GM23248 (cell line): ENCODE data around the gene NSUN7. TPM values are rescaled to one million over a fixed set of nuclear protein-coding genes. Genes with fewer than 3 reads are reported as not detected.

ENCODE experiments used
- DNase-seq: peaks from one replicate; pipeline ENCODE4 v3.0.0-alpha.2; 2015
- H2AFZ ChIP-seq: fragments of 200-600 bp; sonication (generic); 2 replicates; pipeline ENCODE4 v1.6.1; 2016; ENCODE audit warnings: antibody characterized with exemption
- H3F3A ChIP-seq: fragments of 200-600 bp; sonication (generic); 2 replicates; pipeline ENCODE4 v1.6.1; 2016; ENCODE audit warnings: mild to moderate bottlenecking, antibody characterized with exemption, mixed run types; ENCODE audit not compliant: insufficient read depth
- H3K27ac ChIP-seq: fragments of 200-600 bp; sonication (generic); 2 replicates; pipeline ENCODE4 v1.5.1; 2016; ENCODE audit warnings: mild to moderate bottlenecking
- H3K27me3 ChIP-seq: fragments of 200-600 bp; sonication (generic); replicated peaks from 2 replicates; pipeline ENCODE4 v1.6.1; 2016; ENCODE audit warnings: mild to moderate bottlenecking; ENCODE audit not compliant: insufficient read depth
- H3K36me3 ChIP-seq: fragments of 200-600 bp; sonication (generic); 2 replicates; pipeline ENCODE4 v1.6.1; 2016; ENCODE audit warnings: low read depth, mild to moderate bottlenecking
- H3K4me1 ChIP-seq: fragments of 200-600 bp; sonication (generic); 2 replicates; pipeline ENCODE4 v1.6.1; 2016; ENCODE audit warnings: mild to moderate bottlenecking; ENCODE audit not compliant: insufficient read depth
- H3K4me2 ChIP-seq: fragments of 200-600 bp; sonication (generic); one replicate; pipeline ENCODE4 v1.6.1; 2016; ENCODE audit warnings: mild to moderate bottlenecking; ENCODE audit not compliant: unreplicated experiment
- H3K4me3 ChIP-seq: fragments of 200-600 bp; sonication (generic); 2 replicates; pipeline ENCODE4 v1.5.1; 2016; ENCODE audit warnings: mild to moderate bottlenecking
- H3K79me2 ChIP-seq: fragments of 200-600 bp; sonication (generic); 2 replicates; pipeline ENCODE4 v1.6.1; 2016; ENCODE audit warnings: mild to moderate bottlenecking; ENCODE audit not compliant: insufficient read depth
- H3K9ac ChIP-seq: fragments of 200-600 bp; sonication (generic); 2 replicates; pipeline ENCODE4 v1.6.1; 2016; ENCODE audit warnings: mild to moderate bottlenecking
- H3K9me2 ChIP-seq: fragments of 200-600 bp; sonication (generic); 2 replicates; pipeline ENCODE4 v1.6.1; 2016; ENCODE audit warnings: mixed run types, mild to moderate bottlenecking, moderate library complexity; ENCODE audit not compliant: insufficient read depth
- H3K9me3 ChIP-seq: fragments of 200-600 bp; sonication (generic); one replicate; pipeline ENCODE4 v1.6.1; 2017; ENCODE audit warnings: low read depth
- H4K20me1 ChIP-seq: fragments of 200-600 bp; sonication (generic); 2 replicates; pipeline ENCODE4 v1.6.0; 2016; ENCODE audit not compliant: insufficient read depth
- EZH2 ChIP-seq: fragments of 200-600 bp; sonication (generic); IDR thresholded peaks from 2 replicates; pipeline ENCODE4 v1.6.1; 2018; ENCODE audit warnings: antibody characterized with exemption, mild to moderate bottlenecking; ENCODE audit not compliant: insufficient read depth, poor library complexity, severe bottlenecking
- EZH2phosphoT487 ChIP-seq: fragments of 200-600 bp; sonication (generic); IDR thresholded peaks from 2 replicates; pipeline ENCODE4 v1.6.1; 2018; ENCODE audit warnings: antibody characterized with exemption, moderate library complexity, mild to moderate bottlenecking, low read depth; ENCODE audit not compliant: insufficient read depth
- WGBS, 2 experiments: methylation state at CpG; one replicate each; pipeline ENCODE4 v1.1.6; 2015 to 2017; ENCODE audit warnings: low lambda C conversion rate in 2 of 2, low coverage in 1 of 2; ENCODE audit errors: missing lambda C conversion rate in 2 of 2; 5-methylcytosine and 5-hydroxymethylcytosine counted together
- in situ Hi-C: fragments of 300-500 bp; cut with MboI; formaldehyde crosslinking; loops from 2 replicates; pipeline ENCODE4 v1.15.0; 2020
- polyA plus RNA-seq: library from polyadenylated mRNA; unstranded; fragments of >200 nt; fragmentation: Nextera tagmentation; extraction: Ambion mirVana; gene quantifications from 2 replicates; pipeline ENCODE4 v1.2.1, GENCODE V29; 2016
- total RNA-seq: library from RNA; depleted of rRNA; stranded (reverse); fragments of >200 nt; shearing (Covaris generic); gene quantifications from 2 replicates; pipeline ENCODE4 v1.2.3, GENCODE V29; 2014

NSUN7 gene
- total and polyA plus RNA-seq, 2 experiments from 2014 or later: 0.05 TPM; not detected in 1

DNA sequence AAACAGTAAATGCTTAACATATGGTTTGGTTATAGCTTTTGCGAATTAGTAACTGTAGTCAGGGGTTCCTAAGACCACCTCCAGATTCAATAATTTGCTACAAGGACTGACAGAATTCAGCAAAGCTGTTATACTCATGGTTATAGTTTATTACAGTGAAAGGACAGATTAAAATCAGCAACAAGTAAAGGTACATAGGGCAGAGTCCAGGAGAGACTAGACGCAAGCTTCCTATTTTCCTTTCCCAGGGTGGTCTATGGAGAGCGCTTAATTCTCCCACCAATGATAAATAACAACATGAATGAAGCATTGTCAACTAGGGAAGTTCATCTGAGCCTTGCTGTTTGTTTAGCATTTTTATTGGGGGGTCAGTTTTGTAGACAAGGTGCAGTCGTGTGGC lies 5.9 kb downstream of the NSUN7 start:
- no peak overlapping the region for H3K9ac ChIP-seq
- H3K4me1 ChIP-seq: no peaks in the 10 kb centered on the region
- in situ Hi-C loops: no loop called here
- no peak overlapping the region for H2AFZ ChIP-seq
- H3K9me3 ChIP-seq: no peaks in the 10 kb centered on the region
- no peaks in the 10 kb centered on the region for H4K20me1 ChIP-seq
- WGBS, 2 experiments: 76 to 80% methylated on average over 4 of the region's 4 CpGs
- no peaks in the 10 kb centered on the region for H3K36me3 ChIP-seq
- H3K27ac ChIP-seq: no peak overlapping the region
- H3F3A ChIP-seq: no peaks in the 10 kb centered on the region
- peaks cover 17% of the 10 kb centered on the region for H3K27me3 ChIP-seq
- no peaks in the 10 kb centered on the region for H3K9me2 ChIP-seq
- TF ChIP-seq EZH2: no peak
- TF ChIP-seq EZH2phosphoT487: no peak
- no peak overlapping the region for H3K4me3 ChIP-seq
- no peak overlapping the region for H3K4me2 ChIP-seq
- DNase-seq: no peak
- no peaks in the 10 kb centered on the region for H3K79me2 ChIP-seq

DNA sequence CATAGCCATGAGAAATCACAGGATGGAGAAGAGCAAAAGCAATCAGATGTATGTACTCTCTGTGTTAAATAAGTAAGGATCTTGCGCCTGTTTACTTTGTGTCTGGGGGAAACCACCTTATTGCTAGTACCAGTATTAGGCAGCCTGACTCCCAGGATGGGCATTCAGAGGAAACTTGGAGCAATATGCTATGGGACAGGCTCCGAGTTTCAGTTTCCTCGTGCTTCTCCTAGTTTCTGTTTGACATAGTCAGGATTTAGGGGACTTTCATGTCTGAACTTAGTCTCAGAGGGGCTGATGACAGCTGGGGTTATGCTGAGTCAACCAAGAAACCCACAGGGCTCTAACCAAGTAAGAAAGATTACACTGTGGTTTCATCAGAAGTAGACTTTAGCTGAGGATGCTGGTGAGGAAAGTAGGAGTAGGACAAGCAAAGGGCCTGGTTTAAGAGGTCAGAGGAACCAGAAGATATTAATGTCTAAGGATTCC lies 13.5 kb downstream of the NSUN7 start:
- TF ChIP-seq EZH2phosphoT487 (no peak), EZH2 (no peak)
- in situ Hi-C loops: no loop called here
- Histone ChIP-seq H3K4me2 (peak overlapping the region; percentile 14), H3K9ac (no peak overlapping the region), H3K27ac (no peak overlapping the region), H3K9me3 (no peaks in the 10 kb centered on the region), H3K9me2 (no peaks in the 10 kb centered on the region), H3K4me1 (no peaks in the 10 kb centered on the region), H3F3A (no peaks in the 10 kb centered on the region), H3K4me3 (no peak overlapping the region), H3K27me3 (peaks cover 8% of the 10 kb centered on the region; the same call in 1 of the 2 replicates), H4K20me1 (no peaks in the 10 kb centered on the region), H2AFZ (no peak overlapping the region), H3K79me2 (no peaks in the 10 kb centered on the region), H3K36me3 (no peaks in the 10 kb centered on the region)
- 86 to 93% methylated on average over 3 of the region's 3 CpGs for WGBS, 2 experiments
- peak; percentile 50 for DNase-seq

DNA sequence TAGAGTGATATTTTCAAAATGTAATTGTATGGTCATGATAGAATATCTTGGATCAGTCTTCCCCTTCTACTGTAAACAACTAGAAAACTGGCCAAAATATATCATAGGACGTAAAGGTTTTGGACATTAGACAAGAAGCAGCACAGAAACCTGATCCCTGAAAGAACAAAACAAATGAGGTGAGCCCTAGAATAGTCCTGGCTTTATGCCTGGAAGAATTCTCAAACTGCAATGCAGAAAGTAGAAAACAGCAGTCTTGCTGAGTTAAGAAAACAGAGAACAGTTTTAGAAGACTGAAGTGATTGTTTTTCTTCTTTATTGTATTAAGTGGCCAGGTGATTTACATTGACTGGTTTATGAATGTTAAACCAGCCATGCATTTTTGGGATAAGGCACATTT lies 19.5 kb downstream of the NSUN7 start:
- Histone ChIP-seq H3F3A (no peaks in the 10 kb centered on the region), H3K9me3 (no peaks in the 10 kb centered on the region), H3K4me1 (no peaks in the 10 kb centered on the region), H3K27ac (no peak overlapping the region), H3K4me2 (no peak overlapping the region), H3K27me3 (peaks cover 9% of the 10 kb centered on the region), H3K36me3 (no peaks in the 10 kb centered on the region), H3K4me3 (no peak overlapping the region), H4K20me1 (no peaks in the 10 kb centered on the region), H3K9ac (no peak overlapping the region), H3K9me2 (no peaks in the 10 kb centered on the region), H3K79me2 (no peaks in the 10 kb centered on the region), H2AFZ (no peak overlapping the region)
- in situ Hi-C loops: no loop called here
- 57 to 63% methylated on average over 1 of the region's 1 CpG for WGBS, 2 experiments
- TF ChIP-seq EZH2 (no peak), EZH2phosphoT487 (no peak)
- DNase-seq: no peak

DNA sequence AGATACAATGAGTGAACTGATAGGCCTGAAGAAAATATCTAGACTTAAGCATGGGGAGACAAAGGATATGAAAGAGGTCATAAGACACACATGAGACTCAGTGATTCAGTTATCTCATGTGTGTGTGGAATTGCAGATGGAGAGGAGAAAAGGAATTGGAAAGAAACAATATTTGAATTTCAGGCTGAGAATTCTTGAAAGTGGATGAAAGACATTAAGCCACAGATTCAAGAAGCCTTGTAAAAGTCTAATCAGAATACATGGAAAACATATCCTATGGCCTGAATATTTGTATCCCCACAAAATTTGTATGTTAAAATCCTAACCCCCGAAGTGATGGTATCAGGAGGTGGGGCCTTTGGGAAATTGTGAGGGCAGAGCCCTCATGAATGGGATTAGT lies 28.3 kb downstream of the NSUN7 start:
- TF ChIP-seq EZH2: no peak
- TF ChIP-seq EZH2phosphoT487: no peak

DNA sequence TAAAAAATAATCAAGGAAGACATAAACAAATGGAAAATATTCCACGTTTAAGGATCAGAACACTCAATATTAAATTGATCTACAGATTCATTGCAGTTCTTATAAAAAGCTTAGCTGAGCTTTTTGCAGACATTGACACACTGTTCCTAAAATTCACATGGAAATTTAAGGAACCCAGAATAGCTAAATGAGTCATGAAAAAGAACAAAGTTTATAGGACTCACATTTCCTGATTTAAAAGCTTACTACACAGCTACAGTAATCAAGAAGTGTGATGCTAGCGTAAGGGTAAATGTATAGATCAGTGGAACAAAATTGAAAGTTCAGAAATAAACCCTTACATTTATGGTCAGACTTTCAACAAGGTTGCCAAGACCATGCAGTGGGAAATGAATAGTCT lies 33.1 kb downstream of the NSUN7 start:
- H3K27me3 ChIP-seq: peaks cover 4% of the 10 kb centered on the region; the same call in 1 of the 2 replicates

More for the DNA sequence above, 28.3 kb downstream of the NSUN7 start:
- Histone ChIP-seq H3K4me2 (no peak overlapping the region), H3K27me3 (peaks cover 7% of the 10 kb centered on the region; the same call in 1 of the 2 replicates), H4K20me1 (no peaks in the 10 kb centered on the region), H2AFZ (no peak overlapping the region), H3F3A (no peaks in the 10 kb centered on the region), H3K4me1 (no peaks in the 10 kb centered on the region), H3K27ac (no peak overlapping the region), H3K4me3 (no peak overlapping the region), H3K36me3 (no peaks in the 10 kb centered on the region), H3K9me2 (no peaks in the 10 kb centered on the region), H3K9ac (no peak overlapping the region), H3K79me2 (no peaks in the 10 kb centered on the region), H3K9me3 (no peaks in the 10 kb centered on the region)
- DNase-seq: no peak
- in situ Hi-C loops: no loop called here
- 57 to 72% methylated on average over 1 of the region's 1 CpG for WGBS, 2 experiments

More for the DNA sequence above, 33.1 kb downstream of the NSUN7 start:
- no peaks in the 10 kb centered on the region for H3K9me2 ChIP-seq
- TF ChIP-seq EZH2 (no peak), EZH2phosphoT487 (no peak)
- H3K4me1 ChIP-seq: no peaks in the 10 kb centered on the region
- H3K4me2 ChIP-seq: no peak overlapping the region
- no peak overlapping the region for H3K9ac ChIP-seq
- no peak overlapping the region for H3K4me3 ChIP-seq
- 51 to 54% methylated on average over 2 of the region's 2 CpGs for WGBS, 2 experiments
- no peaks in the 10 kb centered on the region for H3K79me2 ChIP-seq
- no peaks in the 10 kb centered on the region for H3K36me3 ChIP-seq
- no peak for DNase-seq
- no peaks in the 10 kb centered on the region for H3K9me3 ChIP-seq
- in situ Hi-C loops: no loop called here
- no peaks in the 10 kb centered on the region for H4K20me1 ChIP-seq
- H3F3A ChIP-seq: no peaks in the 10 kb centered on the region
- H3K27ac ChIP-seq: no peak overlapping the region
- H2AFZ ChIP-seq: no peak overlapping the region
